DMS114 treated with DMSO at 0.1 percent for 48 hours (cell line): ENCODE results near the gene IPO9.
"Not testable (repeated sequence)": the region's sequence is repeated elsewhere in the genome, so short reads cannot be mapped to it uniquely, and the experiment has no call there.

Experiments
- DNase-seq: peaks from one replicate; lab custom pipeline; 2025; ENCODE audit not compliant: unreplicated experiment; lab: John Stamatoyannopoulos, UW

IPO9 gene

DNA sequence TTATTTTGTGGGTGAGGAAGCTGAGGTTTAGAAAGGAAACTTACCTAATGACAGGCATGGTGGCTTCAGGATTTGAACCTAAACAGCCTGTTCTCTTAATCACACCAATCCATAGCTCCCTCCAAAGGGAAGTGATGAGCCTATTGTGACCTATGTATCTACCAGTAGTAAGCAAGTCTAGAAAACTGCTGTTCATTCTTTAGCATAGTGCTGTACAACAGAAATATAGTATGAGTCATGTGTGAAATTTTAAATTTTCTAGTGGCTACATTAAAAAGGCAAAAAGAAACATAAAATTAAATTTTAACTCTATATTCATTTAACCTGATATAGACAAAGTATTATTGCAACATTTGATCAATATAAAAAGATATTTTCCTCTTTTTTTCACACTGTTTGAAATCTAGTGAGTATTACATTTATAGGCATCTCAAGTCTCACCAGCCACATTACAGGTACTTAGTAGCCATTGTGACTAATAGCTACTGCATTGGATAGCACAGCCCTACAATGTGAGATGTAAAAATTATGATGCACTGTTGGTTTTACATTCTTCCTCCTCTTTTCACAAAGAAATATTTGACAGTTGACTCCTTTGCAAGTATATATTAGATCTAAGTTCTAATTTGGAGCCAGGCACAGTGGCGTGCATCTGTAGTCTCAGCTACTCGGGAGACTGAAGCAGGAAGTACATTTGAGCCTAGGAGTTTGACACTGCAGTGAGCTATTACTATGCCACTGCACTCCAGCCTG, 16.6 kb downstream of the IPO9 start:
- DNase-seq = no peak

DNA sequence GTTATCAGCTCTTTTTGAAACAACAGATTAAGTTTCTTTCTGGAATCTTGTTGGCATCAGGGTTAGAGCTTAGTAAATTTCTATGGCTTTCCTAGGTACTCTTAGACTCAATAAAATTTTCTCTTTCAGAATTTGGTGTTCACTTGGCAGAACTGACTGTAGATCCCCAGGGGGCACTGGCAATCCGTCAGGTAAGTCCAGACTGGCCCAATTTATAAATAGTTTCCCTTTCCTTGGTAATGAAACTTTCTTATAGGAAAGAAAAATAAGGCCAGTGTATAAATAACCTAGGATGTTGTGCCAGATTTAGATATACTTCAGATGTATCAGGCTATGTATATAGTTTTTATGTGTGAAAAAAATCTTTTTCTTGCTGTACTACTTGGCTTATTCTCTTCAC, 18.2 kb downstream of the IPO9 start:
- no peak for DNase-seq

DNA sequence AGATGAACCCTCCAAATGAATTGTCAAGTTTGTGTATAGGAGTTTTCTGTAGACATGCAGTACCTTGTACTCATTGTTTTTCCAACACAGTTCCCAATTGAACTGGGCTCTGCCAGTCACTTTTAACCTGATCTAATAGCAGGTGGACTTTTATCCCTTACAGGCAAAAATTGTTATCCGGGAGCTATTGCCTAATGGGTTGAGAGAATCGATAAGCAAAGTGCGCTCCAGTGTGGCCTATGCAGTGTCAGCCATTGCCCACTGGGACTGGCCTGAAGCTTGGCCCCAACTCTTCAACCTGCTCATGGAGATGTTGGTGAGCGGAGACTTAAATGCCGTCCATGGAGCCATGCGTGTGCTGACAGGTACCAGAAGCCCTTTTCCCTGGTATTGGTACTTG, 19.3 kb downstream of the IPO9 start:
- DNase-seq = no peak

DNA sequence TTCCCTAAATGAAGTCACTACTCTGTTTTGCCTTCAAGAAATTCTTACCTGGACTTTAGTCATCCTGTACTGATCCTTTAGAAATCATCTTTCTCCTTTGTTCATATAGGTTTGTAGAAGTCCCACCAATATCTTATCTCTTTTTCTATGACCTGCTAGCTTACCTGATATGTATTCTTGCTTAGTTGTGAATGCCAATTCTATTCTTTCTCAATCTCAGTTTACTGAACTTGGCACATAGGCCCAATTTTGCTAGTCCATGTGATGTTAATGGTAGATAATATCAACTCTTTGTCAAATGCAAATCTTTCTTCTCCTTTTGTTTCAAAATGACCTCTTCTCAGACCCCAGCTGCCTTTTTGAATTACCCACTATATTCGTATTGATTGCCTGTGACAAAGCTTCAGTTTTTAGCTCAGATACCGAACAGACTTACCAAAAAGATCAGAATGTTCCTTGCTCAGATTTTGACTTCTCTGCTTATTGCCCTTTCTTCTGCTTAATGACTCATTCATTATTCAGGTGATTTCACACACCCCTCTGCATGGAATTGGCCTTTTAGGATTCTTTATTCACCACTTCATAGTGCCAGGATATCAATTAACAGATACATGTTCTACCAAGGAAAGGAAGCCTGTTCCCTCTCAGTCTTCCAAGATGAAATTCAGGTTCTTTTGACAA, 20.6 kb downstream of the IPO9 start:
- no peak for DNase-seq

DNA sequence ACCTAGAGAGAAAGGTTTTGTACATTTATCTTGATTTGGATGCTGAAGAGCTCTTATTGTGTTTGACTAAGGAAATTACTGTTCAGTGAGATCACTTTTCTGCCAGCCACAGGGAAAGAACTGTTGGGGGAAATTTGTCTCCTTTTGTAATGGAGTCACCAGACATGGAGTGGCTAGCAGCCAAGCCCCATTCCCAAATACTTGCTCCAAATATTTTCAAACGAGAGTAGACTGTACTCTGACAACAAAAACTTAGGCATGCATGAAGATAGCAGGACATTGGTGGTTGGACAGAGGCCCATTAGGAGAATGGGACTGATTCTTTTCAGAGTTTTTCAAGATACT, 21.1 kb downstream of the IPO9 start:
- DNase-seq = no peak

DNA sequence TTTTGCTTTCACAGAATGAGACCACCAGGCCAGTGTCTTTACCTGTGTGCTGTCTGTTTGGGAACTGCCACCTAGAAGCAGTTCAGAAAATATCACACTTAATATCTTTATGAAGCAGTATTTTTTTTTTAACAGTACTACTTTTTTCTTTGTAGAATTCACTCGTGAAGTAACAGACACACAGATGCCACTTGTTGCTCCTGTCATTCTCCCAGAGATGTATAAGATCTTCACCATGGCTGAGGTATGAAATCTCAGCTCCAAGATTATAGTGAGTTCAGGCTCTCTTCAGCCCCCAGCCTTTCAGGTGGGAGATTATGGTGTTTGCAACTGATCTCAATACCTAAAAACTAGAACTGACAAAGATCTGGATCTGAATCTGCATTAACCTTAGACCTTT, 23.0 kb downstream of the IPO9 start:
- DNase-seq = no peak

DNA sequence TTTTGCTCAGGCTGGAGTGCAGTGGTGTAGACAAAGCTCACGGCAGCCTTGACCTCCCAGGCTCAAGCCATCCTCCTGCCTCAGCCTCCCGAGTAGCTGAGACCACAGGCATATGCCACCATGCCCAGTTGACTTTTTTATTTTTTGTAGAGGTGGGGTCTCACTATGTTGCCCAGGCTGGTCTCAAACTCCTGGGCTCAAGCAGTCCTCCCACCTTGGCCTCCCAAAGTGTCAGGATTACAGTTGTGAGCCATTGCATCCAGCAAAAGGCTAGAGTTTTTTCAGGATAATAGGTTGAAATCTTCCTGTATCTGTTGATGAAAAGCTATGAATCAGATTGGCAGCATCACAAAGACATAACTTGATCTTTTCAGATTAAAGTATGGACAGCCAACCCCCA, 27.8 kb downstream of the IPO9 start:
- not testable (repeated sequence) for DNase-seq

DNA sequence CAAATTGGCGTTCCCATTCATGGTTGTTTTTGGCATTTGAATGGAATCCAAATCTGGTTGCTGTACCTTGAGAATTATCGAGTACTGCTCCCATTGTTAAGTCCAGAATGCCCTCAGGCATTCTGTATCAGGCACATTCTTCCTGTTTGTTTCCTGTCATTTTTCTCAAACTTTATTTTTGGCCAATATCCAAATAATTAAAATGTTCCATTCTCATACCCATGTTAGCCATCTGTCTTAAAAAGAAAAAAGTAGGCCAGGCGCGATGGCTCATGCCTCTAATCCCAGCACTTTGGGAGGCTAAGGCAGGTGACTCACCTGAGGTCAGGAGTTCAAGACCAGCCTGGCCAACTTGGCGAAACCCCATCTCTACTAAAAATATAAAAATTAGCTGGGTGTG, 30.5 kb downstream of the IPO9 start:
- no peak for DNase-seq

DNA sequence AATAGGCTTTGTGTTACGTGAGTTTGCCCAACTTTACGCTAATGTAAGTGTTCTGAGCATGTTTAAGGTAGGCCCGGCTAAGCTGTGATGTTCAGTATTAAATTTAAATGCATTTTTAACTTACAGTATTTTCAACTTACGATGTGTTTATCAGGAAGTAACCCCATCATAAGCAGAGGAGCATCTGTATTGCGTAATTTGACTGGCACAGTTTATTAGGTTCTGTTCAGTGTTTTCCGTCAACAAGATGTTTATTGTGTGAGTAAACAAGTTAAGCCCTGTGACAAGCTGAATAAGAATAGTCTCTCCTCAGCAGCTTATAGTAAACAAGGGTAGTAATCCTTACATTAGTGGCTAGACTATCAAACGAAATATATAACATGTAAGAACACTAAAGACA, 32.5 kb downstream of the IPO9 start:
- DNase-seq = no peak

DNA sequence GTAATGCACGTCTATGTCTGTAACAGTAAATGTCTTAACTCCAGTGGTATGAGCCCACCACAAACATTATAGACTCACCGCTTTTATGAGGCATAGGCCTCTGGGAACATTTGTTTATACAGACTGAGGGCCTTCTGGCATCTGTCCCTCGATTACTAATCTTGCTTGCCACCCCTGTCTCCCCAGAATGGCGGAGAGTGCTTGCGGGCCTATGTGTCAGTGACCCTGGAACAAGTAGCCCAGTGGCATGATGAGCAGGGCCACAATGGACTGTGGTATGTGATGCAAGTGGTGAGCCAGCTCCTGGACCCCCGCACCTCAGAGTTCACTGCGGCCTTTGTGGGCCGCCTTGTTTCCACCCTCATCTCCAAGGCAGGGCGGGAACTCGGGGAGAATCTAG, 41.4 kb downstream of the IPO9 start:
- no peak for DNase-seq

DNA sequence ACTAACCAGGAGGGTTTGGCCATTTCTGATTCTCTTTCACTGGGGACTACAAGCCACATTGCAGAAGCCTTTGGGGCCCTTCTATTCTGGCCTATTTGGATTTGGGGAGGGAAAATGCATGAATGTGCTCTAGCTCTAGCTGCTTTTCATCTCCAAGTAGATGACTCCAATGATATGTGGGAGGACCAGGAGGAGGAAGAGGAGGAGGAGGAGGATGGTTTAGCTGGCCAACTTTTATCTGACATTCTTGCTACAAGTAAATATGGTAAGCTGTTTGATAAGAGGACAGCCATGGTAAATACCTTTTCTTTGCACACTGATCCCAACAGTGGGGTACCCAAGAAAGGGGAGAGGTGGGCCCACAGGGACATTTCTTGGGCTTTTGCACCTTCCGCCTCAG, 45.7 kb downstream of the IPO9 start:
- DNase-seq = no peak

DNA sequence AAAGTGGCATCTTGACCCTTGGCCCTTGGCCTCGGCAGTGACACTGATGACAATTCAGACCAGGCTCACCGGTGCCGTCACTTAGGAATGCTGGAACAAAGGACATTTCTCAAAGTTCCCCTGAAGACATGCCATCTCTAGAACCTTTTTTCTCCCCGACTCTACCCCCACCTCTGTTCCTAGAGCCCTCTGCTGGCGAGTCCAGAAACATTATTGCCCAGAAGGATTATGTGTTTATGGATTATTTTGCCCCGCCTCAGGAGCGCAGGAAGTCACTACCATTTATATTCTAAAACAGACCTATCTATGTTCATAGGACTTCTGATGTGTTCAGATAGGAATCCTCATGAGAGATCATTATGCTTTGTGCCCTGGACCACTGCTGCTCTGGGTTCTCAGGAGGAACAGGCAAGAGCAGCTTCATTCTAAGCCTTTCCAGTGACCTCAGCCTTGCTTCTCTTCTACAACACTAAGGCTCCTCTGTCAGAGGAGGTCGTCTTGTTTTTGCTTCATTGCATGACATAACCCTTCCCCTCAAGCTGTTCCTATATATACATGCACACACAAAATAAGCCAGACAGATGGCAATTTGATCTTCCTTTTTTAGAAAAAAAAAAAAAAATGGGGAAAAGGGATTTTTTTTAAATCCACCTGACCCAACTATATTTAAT, 47.3 kb downstream of the IPO9 start:
- DNase-seq = peak; percentile 26

DNA sequence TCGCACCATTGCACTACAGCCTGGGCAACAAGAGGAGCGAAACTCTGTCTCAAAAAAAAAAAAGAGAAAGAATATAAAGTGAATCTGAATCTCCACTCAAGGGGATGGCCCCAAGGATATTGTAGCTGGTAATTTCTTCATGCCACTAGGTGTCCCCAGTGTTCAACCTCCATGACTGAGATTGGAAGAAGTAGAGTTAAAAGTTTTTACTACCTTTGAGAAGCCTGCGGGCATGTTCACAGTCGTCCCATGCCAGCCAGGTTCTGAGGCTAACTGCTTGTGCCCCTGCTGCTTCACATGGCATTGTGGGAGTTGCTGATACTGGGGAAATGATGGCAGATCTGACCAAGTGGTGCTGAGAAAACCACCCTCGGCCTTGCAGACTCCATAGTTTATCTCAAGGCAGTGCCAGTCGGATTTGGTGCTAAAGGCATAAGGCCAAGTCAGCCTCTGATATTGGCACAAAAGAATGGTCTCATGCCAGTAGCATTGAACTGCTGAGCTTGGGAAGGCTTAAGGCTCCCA, 49.0 kb downstream of the IPO9 start:
- peak; percentile 30 for DNase-seq

DNA sequence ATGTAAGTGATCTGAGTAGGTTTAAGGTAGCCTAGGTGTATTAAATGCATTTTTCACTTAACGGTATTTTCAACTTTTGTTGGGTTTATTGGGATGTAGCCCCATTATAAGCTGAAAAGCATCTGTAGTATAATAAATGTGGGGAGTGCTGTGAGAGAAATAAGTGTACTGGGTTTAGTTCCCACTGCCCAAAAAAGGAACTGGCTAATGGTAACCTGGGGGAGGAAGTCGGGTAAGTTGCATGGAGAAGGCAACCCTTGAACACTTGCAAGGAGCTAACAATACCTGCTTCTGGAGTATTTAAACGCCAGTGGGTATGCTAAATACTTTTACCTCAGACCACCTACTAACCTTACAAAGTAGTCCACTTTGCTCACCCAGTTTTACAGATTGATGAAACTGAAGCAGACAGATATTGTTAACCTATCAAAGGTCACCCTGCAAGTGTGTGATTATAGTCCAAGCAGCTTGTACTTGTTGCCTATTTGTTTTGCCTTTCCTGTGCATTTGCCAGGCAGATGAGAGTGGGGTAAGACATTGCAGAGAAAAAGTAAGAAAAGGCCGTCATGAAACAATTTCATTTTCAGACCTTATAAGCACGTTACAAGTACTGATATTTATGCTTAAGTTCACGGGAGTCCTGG, 52.1 kb downstream of the IPO9 start:
- DNase-seq = no peak

DNA sequence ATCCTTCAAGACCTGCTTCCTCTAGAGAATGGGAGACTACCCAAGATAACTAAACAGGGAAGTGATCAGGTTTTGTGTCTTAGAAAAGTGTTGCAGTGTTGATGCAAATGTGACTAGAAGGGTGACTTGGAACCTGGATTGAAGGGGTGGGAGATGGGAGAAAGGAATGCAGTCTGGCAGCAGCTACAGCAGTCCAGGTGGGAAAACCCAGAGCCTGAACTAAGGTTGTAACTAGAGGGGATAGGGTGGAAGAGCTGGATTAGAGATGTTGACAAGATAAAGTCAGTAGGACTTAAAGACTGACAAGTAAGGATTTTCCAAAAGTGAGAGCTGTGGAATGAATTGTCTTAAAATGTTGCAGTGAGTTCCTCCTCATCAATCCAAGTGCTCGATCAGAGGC, 52.7 kb downstream of the IPO9 start:
- DNase-seq = no peak

DNA sequence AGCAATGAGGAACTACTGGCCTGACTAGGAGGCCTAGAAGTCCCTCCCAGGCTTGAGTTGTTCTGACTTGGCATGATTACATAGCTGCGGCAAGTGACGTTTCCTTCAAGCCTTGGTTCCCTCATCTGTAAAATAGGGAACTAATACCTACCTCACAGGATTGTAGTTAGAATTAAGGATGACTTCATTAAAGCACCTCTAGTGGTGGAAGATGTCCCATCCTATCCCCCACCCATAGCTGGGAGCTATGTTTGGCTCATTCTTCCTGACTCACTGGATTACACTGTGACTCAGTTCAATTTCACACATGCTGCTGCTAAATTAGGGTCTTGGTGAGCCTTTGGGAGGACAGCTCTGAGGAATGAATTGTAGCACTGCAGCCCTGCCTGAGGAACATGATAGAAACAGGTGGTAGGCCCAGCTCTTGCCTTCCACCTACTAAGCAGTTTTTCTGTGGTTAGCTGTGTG, 53.7 kb downstream of the IPO9 start:
- DNase-seq = no peak

DNA sequence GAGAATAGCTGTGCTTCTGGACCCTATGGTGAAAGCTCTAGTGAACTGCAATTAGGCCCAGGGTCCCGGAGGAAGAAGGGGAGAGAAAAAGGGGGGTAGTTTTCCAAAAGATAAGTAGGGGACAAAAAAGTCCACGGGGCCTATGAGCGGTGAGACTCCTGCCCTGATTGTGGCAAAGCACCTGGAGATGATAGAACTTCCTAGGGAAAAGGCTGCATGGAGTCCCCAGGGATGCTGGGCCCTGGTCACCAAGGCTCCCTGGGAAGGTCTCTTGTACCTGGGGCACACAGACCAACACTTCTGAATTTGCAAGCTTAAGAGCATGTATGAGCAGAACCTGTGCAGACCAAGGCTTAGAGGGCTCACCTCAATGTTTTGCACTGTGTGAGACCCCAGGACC, 54.3 kb downstream of the IPO9 start:
- DNase-seq = no peak

DNA sequence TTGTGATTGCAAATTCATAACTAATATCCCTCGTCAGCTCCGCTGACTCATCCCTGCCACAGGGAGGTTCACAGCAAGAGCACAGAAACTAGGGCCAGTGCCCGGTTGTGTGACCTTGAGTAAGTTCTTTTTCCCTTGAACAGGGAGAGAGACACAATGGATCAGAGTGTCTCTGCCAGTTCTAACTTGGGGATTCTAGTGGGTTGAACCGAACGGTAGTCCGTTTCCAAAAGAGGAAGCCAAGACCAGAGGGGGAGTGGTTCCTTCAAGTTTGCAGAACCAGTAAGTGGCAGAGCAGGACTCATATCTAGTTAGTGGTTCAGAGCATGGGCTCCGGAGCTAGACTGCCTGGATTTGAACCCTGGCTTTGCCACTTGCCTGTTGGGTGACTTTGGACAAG, 54.8 kb downstream of the IPO9 start:
- DNase-seq = no peak

DNA sequence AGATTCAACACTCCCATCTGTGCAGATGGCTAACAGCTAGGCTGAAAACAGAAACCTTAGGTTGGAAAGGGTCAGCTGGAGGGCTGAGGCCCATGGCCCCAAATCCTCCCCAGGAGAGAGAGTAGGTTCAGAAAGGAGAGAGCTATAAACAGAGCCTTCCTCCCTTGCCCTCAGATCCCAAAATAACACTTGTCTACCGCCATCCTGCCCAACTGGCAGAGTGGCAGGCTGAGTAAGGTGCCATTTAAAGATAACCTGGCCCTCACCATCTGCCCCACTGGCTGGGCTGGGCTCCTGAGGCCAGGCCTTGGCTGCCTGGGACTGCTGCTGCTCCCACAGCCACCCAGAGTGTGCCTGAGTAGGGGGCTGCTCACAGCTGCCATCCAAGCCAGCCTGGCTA, 55.5 kb downstream of the IPO9 start:
- DNase-seq = no peak

DNA sequence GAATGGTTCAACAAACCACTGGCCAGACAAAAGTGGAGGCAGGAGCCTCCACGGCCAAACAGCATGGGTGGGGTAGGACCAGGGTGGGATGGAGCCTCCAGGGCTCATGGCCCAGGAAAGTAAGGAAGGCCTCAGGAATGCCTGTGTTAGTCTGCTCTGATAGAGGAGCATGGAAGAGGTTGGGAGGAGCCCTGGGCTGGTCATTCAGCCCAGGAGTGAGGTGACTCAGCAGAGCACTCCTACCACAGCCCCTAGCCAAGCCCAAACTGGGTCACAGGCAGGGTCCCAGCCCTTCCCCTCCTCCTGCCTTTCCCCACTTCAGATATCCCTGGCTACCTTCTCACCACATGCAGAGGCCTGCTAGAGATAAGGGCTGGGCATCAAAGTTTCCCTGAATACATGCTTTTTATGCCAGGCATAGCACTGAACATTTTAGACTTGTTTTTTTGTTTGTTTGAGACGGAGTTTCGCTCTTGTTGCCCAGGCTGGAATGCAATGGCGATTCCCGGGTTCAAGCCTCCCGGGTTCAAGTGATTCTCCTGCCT, 56.6 kb downstream of the IPO9 start:
- DNase-seq = no peak

DNA sequence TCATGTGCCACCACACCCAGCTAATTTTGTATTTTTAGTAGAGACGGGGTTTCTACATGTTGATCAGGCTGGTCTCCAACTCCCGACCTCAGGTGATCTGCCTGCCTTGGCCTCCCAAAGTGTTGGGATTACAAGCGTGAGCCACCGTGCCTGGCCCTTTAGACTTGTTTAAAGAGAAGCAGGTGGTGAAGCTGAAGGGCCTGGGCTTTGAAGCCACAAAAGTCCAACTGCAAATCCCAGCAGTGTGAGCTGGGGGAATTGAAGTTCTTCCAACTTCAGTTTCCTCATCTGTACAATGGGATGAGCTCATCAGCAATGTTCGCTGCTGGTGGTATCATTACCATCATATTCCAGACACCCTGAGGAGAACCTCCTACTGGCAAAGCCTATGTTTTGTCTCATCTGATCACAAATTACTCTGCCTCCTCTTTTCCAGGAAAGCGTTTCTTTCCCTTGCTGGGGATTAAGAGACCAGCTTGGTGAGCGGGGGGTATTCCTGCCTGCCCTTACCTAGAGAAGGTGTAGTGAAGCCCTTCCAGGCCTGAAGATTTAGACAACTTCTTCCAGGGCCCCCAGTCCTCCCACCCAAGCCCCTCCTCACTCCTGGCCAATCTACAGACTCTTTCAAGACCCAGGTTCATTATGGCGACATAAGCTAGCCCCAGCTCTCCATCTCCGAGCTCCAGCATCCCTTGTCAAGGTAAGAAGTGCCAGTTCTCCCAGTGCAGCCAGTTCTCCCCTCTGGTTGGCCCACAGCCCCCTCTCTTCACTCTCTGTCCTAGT, 57.3 kb downstream of the IPO9 start:
- DNase-seq = no peak
